Caco-2 (cell line): ENCODE measurements around the gene BRF1. TPM values are rescaled to one million over a fixed set of nuclear protein-coding genes. Genes with fewer than 3 reads are reported as not detected.

Experiments used
- BruUV-seq: library from RNA; stranded (reverse); fragments of 400-500 nt; replicated peaks from 2 replicates; lab custom pipeline; 2021; lab: Mats Ljungman, UMichigan
- CTCF ChIA-PET: fragments of 300-600 bp; sonication (Branson Sonifier 250); formaldehyde crosslinking; loops from one replicate; lab custom pipeline; 2022; ENCODE audit warnings: antibody characterized with exemption; lab: Charles Lee
- POLR2A ChIA-PET: fragments of 300-600 bp; sonication (Branson Sonifier 250); formaldehyde crosslinking; loops from one replicate; lab custom pipeline; 2022; ENCODE audit warnings: antibody characterized with exemption; lab: Charles Lee
- DNase-seq, 2 experiments: peaks; one replicate each; pipeline versions ENCODE4 v3.0.0 to v3.0.0-alpha.2; 2020 to 2022
- H3K27me3 ChIP-seq: replicated peaks from 2 replicates; pipeline ENCODE4 v1.6.0; 2011; ENCODE audit warnings: low read length; ENCODE audit not compliant: control insufficient read depth, insufficient read depth
- H3K36me3 ChIP-seq: 2 replicates; pipeline ENCODE4 v1.5.1; 2011; ENCODE audit warnings: low read length; ENCODE audit not compliant: control insufficient read depth, insufficient read depth
- H3K4me1 ChIP-seq: fragments of 250-450 bp; sonication (Bioruptor Pico); 2 replicates; pipeline ENCODE4 v1.5.1; 2020; ENCODE audit warnings: mild to moderate bottlenecking
- H3K4me3 ChIP-seq: 2 replicates; pipeline ENCODE4 v1.5.1; 2011; ENCODE audit warnings: low read depth, mild to moderate bottlenecking, control low read depth, low read length
- H3K9me3 ChIP-seq: fragments of 250-450 bp; sonication (Bioruptor Pico); 2 replicates; pipeline ENCODE4 v1.5.1; 2020; ENCODE audit warnings: mild to moderate bottlenecking, moderate library complexity
- H3K27ac Mint-ChIP-seq: one replicate; pipeline ENCODE4 v1.8.0; 2022; ENCODE audit warnings: mixed read lengths; ENCODE audit not compliant: unreplicated experiment
- H3K27me3 Mint-ChIP-seq: one replicate; pipeline ENCODE4 v1.8.0; 2022; ENCODE audit warnings: mixed read lengths; ENCODE audit not compliant: insufficient read depth, unreplicated experiment
- H3K36me3 Mint-ChIP-seq: one replicate; pipeline ENCODE4 v1.8.0; 2022; ENCODE audit warnings: mild to moderate bottlenecking, mixed read lengths; ENCODE audit not compliant: insufficient read depth, unreplicated experiment
- H3K4me1 Mint-ChIP-seq: one replicate; pipeline ENCODE4 v1.8.0; 2022; ENCODE audit warnings: low read depth, mixed read lengths; ENCODE audit not compliant: unreplicated experiment
- H3K4me3 Mint-ChIP-seq: one replicate; pipeline ENCODE4 v1.8.0; 2022; ENCODE audit warnings: mild to moderate bottlenecking, moderate library complexity, mixed read lengths; ENCODE audit not compliant: unreplicated experiment
- H3K9me3 Mint-ChIP-seq: one replicate; pipeline ENCODE4 v1.8.0; 2022; ENCODE audit warnings: mixed read lengths; ENCODE audit not compliant: unreplicated experiment
- intact Hi-C: fragments of 100-400 bp; cut with micrococcal nuclease; formaldehyde crosslinking; loops from one replicate; pipeline ENCODE4 v1.10.0; 2022; ENCODE audit not compliant: unreplicated experiment
- total RNA-seq: library from RNA; stranded (reverse); gene quantifications from 2 replicates; pipeline ENCODE4 v1.2.3, GENCODE V29; 2022
- TF ChIP-seq, protein P1 (sequence below), 2 experiments: fragments of 200-600 bp in 1 of 2; IDR thresholded peaks; 1 replicate in 1 of 2; 2 replicates in 1 of 2; pipeline versions ENCODE4 v1.5.1 to v1.8.0; 2011 to 2022; ENCODE audit warnings: antibody characterized with exemption in 1 of 2, control low read depth in 1 of 2, inconsistent platforms in 1 of 2, low read depth in 1 of 2, low read length in 1 of 2, mild to moderate bottlenecking in 1 of 2, moderate library complexity in 1 of 2; ENCODE audit not compliant: insufficient read depth in 1 of 2, severe bottlenecking in 1 of 2, unreplicated experiment in 1 of 2

BRF1 gene
- total RNA-seq, 1 experiment from 2014 or later = 43.6 TPM

DNA sequence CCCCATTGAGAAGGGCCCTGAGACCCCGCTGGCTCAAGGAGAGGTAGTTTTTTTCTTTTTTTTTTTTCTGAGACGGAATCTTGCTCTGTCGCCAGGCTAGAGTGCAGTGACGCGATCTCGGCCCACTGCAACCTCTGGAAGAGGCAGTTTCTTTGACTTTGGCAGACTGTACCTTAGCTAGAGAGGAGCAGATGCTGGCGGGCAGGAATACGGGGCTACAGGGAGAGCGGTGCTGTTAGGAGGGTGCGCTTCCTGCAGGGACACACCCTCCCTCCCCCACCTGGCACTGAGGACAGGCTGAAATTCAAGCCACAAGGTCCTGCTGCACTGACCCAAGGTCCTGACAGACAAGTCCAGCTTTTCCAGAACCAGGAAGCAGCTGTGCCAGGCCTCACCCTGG, 87.4 kb downstream of the BRF1 start:
- no TSS peak for BruUV-seq
- H3K27ac Mint-ChIP-seq = no peak overlapping the region
- POLR2A ChIA-PET = no interaction called here
- Histone ChIP-seq H3K9me3 (no peaks in the 10 kb centered on the region), H3K4me1 (no peaks in the 10 kb centered on the region), H3K27me3 (no peaks in the 10 kb centered on the region), H3K4me3 (no peak overlapping the region), H3K36me3 (peaks cover 1% of the 10 kb centered on the region; the same call in 1 of the 2 replicates)
- no peak for DNase-seq
- no peak overlapping the region for H3K4me3 Mint-ChIP-seq
- H3K4me1 Mint-ChIP-seq = no peaks in the 10 kb centered on the region
- intact Hi-C loops = no loop called here
- no peaks in the 10 kb centered on the region for H3K27me3 Mint-ChIP-seq
- peaks cover 18% of the 10 kb centered on the region for H3K36me3 Mint-ChIP-seq
- no peaks in the 10 kb centered on the region for H3K9me3 Mint-ChIP-seq
- CTCF ChIA-PET = interaction anchor here (0.6 kb wide), 1 partner anchor 19 kb away, joined by 4 read pairs; no protein-coding TSS in a partner anchor
- TF ChIP-seq, protein P1, sequence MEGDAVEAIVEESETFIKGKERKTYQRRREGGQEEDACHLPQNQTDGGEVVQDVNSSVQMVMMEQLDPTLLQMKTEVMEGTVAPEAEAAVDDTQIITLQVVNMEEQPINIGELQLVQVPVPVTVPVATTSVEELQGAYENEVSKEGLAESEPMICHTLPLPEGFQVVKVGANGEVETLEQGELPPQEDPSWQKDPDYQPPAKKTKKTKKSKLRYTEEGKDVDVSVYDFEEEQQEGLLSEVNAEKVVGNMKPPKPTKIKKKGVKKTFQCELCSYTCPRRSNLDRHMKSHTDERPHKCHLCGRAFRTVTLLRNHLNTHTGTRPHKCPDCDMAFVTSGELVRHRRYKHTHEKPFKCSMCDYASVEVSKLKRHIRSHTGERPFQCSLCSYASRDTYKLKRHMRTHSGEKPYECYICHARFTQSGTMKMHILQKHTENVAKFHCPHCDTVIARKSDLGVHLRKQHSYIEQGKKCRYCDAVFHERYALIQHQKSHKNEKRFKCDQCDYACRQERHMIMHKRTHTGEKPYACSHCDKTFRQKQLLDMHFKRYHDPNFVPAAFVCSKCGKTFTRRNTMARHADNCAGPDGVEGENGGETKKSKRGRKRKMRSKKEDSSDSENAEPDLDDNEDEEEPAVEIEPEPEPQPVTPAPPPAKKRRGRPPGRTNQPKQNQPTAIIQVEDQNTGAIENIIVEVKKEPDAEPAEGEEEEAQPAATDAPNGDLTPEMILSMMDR (IDR thresholded peaks at IDR 0.05; ENCODE audit: insufficient read depth in 1 of 2, low read depth in 1 of 2, low read length in 1 of 2, severe bottlenecking in 1 of 2, unreplicated experiment in 1 of 2) = no peak

DNA sequence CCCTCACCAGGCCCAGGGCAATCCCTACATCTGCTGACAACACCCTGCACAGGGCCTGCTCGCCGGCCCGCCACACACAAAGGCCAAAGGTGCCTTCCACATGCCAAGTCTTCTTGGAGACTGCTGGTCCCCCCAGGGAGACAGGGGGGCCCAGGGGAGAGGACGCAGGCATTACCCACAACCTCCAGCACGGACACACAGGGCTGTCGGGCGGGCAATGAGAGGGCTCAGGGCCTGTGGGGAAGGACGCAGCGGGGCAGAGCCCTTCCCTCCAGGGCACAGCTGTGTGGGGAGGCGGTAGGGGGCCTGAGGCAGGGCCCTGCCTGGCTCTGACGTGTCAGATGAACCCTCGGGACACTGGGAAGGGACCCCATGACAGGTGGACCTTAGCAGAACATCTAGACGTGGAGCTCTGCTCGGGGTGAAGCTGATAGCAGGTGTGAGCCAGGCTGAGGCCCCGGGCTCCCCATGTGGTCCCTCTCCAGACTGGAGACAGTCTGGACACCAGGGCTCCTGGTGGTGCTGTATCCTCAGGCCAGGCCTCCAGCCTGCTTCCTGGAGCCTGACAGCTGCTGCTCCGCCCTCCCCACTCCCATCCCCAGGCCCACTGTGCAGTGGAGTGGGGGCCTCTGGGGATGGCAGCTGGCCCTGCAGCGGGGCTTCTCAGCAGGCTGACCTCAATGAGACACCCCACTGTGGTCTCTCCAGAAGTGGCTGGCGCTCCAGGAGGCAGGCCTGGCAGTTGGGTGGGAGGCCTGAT, 88.1 kb downstream of the BRF1 start:
- POLR2A ChIA-PET = no interaction called here
- no peaks in the 10 kb centered on the region for H3K9me3 Mint-ChIP-seq
- peak overlapping the region; percentile 59 for H3K27ac Mint-ChIP-seq
- CTCF ChIA-PET = no interaction called here
- no peaks in the 10 kb centered on the region for H3K4me1 Mint-ChIP-seq
- no peak for DNase-seq
- no peaks in the 10 kb centered on the region for H3K27me3 Mint-ChIP-seq
- intact Hi-C loops = no loop called here
- BruUV-seq = no TSS peak
- H3K4me3 Mint-ChIP-seq = no peak overlapping the region
- H3K36me3 ChIP-seq = peaks cover 1% of the 10 kb centered on the region; the same call in 1 of the 2 replicates
- H3K4me1 ChIP-seq = no peaks in the 10 kb centered on the region
- H3K27me3 ChIP-seq = no peaks in the 10 kb centered on the region
- no peak overlapping the region for H3K4me3 ChIP-seq
- TF ChIP-seq, protein P1 (IDR thresholded peaks at IDR 0.05; ENCODE audit: insufficient read depth in 1 of 2, low read depth in 1 of 2, low read length in 1 of 2, severe bottlenecking in 1 of 2, unreplicated experiment in 1 of 2) = no peak
- peaks cover 15% of the 10 kb centered on the region for H3K36me3 Mint-ChIP-seq
- H3K9me3 ChIP-seq = no peaks in the 10 kb centered on the region

DNA sequence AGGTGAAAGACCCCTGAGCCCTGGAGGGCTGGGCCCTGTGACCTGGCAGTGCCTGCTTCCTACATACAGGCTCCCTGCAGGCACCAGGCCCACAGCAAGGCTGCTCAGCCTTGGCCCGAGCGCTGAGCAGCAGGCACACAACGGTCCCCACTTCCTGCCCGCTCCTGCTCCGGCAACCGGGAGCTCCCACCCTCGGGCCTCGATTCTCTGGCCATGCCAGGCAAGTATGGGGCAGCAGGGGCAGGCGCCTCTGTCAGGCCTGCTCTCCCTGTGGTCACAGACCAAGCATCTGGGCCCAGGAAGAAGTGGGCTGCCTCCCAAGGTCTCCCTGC, 89.1 kb downstream of the BRF1 start:
- Histone ChIP-seq H3K4me3 (no peak overlapping the region), H3K27me3 (no peaks in the 10 kb centered on the region), H3K36me3 (0 out of 2 replicates have a peak, but pooled peaks cover 1% of the 10 kb centered on the region), H3K4me1 (no peaks in the 10 kb centered on the region), H3K9me3 (no peaks in the 10 kb centered on the region)
- Mint-ChIP-seq H3K36me3 (peaks cover 15% of the 10 kb centered on the region), H3K27me3 (no peaks in the 10 kb centered on the region), H3K27ac (peak overlapping the region; percentile 59), H3K4me3 (no peak overlapping the region), H3K9me3 (no peaks in the 10 kb centered on the region), H3K4me1 (no peaks in the 10 kb centered on the region)
- TF ChIP-seq, protein P1 (IDR thresholded peaks at IDR 0.05; ENCODE audit: insufficient read depth in 1 of 2, low read depth in 1 of 2, low read length in 1 of 2, severe bottlenecking in 1 of 2, unreplicated experiment in 1 of 2) = no peak
- CTCF ChIA-PET = no interaction called here
- intact Hi-C loops = no loop called here
- DNase-seq = no peak
- BruUV-seq = no TSS peak
- POLR2A ChIA-PET = no interaction called here
